ENCODE data around the gene PTPN1.

DNA sequence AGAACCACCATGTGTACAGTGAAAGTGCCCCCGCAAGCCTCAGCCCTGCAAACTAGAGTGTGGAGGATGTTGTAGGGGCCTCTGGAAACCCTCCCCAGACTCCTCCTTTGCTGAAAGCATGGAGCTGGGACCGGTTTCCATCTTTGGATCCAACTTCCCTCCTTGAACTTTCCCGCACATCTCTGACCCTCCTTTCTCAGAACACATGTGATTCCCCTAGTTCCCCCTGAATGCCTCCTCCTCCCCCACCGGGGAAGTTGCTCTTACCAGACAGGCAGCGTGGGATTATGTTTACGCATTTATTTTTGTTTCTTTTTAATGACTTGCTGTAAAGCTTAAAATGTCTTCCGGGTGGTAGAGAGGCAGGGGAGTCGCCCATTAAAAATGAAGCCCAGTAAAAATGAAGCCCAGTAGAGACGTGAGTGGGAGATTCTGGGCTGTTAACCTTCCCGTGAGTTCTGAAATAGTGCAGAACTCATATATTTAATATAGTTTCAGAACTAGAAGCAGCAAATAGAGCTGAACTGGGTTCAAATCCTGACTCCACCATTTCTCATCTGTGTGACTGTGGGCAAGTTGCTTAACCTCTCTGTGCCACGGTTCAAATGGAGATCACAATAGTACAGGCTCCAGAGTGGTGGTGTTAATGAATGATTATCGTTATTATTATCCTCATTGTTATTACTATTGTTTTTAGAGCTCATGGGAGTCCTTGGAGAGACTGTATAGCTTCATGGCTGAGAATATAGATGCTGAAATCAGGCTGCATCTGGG, 8.0 kb upstream of the PTPN1 start:
- TF ChIP-seq, protein P1, sequence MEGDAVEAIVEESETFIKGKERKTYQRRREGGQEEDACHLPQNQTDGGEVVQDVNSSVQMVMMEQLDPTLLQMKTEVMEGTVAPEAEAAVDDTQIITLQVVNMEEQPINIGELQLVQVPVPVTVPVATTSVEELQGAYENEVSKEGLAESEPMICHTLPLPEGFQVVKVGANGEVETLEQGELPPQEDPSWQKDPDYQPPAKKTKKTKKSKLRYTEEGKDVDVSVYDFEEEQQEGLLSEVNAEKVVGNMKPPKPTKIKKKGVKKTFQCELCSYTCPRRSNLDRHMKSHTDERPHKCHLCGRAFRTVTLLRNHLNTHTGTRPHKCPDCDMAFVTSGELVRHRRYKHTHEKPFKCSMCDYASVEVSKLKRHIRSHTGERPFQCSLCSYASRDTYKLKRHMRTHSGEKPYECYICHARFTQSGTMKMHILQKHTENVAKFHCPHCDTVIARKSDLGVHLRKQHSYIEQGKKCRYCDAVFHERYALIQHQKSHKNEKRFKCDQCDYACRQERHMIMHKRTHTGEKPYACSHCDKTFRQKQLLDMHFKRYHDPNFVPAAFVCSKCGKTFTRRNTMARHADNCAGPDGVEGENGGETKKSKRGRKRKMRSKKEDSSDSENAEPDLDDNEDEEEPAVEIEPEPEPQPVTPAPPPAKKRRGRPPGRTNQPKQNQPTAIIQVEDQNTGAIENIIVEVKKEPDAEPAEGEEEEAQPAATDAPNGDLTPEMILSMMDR (optimal IDR thresholded peaks at IDR 0.05 in 1 of 3, IDR thresholded peaks at IDR 0.05 in 1 of 3, conservative IDR thresholded peaks at IDR 0.05 in 1 of 3; ENCODE audit: extremely low read depth in 1 of 3, insufficient read depth in 2 of 3, low read length in 3 of 3) = no peak
- no peak for TF ChIP-seq EZH2 (IDR thresholded peaks at IDR 0.05; ENCODE audit: low read length)

Measured in keratinocyte (primary cell).